Cardiac fibroblast (primary cell): ENCODE data around the gene THG1L.

Source experiments
- DNase-seq, 2 donors: peaks; one replicate each; pipeline versions ENCODE4 v3.0.0 to v3.0.0-alpha.2; 2010; ENCODE audit warnings: low read depth in 2 of 2
- H3K4me3 ChIP-seq, 2 donors: replicated peaks in 1 of 2; 1 replicate in 1 of 2; 2 replicates in 1 of 2; pipeline ENCODE4 v1.5.1; 2011; ENCODE audit warnings: low read depth in 2 of 2, low read length in 2 of 2, mild to moderate bottlenecking in 2 of 2, moderate library complexity in 1 of 2
- CTCF ChIP-seq: IDR thresholded peaks from one replicate; pipeline ENCODE4 v1.5.1; 2011; ENCODE audit warnings: low read depth, mild to moderate bottlenecking, low read length, inconsistent platforms

Gene THG1L

GRCh38 chr5:157779221-157779620 is 48.0 kb downstream of the THG1L start:
- no peak overlapping the region for H3K4me3 ChIP-seq
- no peak for DNase-seq
- no peak for TF ChIP-seq CTCF

- H3K4me3 ChIP-seq, result no peak overlapping the region
- DNase-seq, result no peak
- no peak for TF ChIP-seq CTCF
These were observed 54.6 kb downstream of the THG1L start for GRCh38 chr5:157785801-157786200.
